IMR-90 (cell line): ENCODE measurements around the gene CIAO3. TPM values are rescaled to one million over a fixed set of nuclear protein-coding genes. Genes with fewer than 3 reads are reported as not detected.

ENCODE experiments used
- ATAC-seq: fragments of 200-7000 bp; cut with Tn5 transposase; 2 replicates; pipeline ENCODE4 v1.9.1; 2020; ENCODE audit warnings: low read depth, mild to moderate bottlenecking, moderate library complexity
- BruUV-seq: library from RNA; stranded (reverse); fragments of 400-500 nt; replicated peaks from 2 replicates; lab custom pipeline; 2021; lab: Mats Ljungman, UMichigan
- CTCF ChIA-PET: fragments of 300-600 bp; formaldehyde crosslinking; extraction: SDS; loops from one replicate; lab custom pipeline; 2021; ENCODE audit warnings: antibody characterized with exemption; lab: Yijun Ruan, JAX
- POLR2A ChIA-PET: fragments of 300-600 bp; sonication (Branson Sonifier 250); formaldehyde crosslinking; loops from one replicate; lab custom pipeline; 2022; ENCODE audit warnings: antibody characterized with exemption; ENCODE audit not compliant: unreplicated experiment; lab: Charles Lee
- DNase-seq: peaks from one replicate; pipeline ENCODE4 v3.0.0; 2013
- H2AFZ ChIP-seq: replicated peaks from 2 replicates; pipeline ENCODE3; 2013; ENCODE audit warnings: low read length, mild to moderate bottlenecking; ENCODE audit not compliant: poor library complexity
- H2AK5ac ChIP-seq: 2 replicates; pipeline ENCODE4 v1.6.1; 2013; ENCODE audit warnings: low read depth, low read length, inconsistent platforms
- H2AK9ac ChIP-seq: replicated peaks from 2 replicates; pipeline ENCODE3; 2013; ENCODE audit warnings: mild to moderate bottlenecking, low read depth, low read length, moderate library complexity; ENCODE audit not compliant: poor library complexity
- H2BK120ac ChIP-seq: 2 replicates; pipeline ENCODE4 v1.6.1; 2013; ENCODE audit warnings: low read depth, low read length, inconsistent platforms
- H2BK15ac ChIP-seq: 3 replicates; pipeline ENCODE4 v1.6.1; 2013; ENCODE audit warnings: low read depth, low read length, inconsistent platforms
- H2BK20ac ChIP-seq: 2 replicates; pipeline ENCODE4 v1.6.1; 2013; ENCODE audit warnings: low read depth, mild to moderate bottlenecking, inconsistent platforms, low read length, moderate library complexity
- H2BK5ac ChIP-seq: 2 replicates; pipeline ENCODE4 v1.6.1; 2013; ENCODE audit warnings: mild to moderate bottlenecking, low read depth, low read length, inconsistent platforms; ENCODE audit not compliant: poor library complexity, severe bottlenecking
- H3K14ac ChIP-seq: replicated peaks from 2 replicates; pipeline ENCODE4 v1.6.1; 2013; ENCODE audit warnings: low read depth, low read length, inconsistent platforms
- H3K18ac ChIP-seq: 2 replicates; pipeline ENCODE4 v1.6.1; 2013; ENCODE audit warnings: low read depth, low read length, control low read depth
- H3K23ac ChIP-seq: 2 replicates; pipeline ENCODE4 v1.6.1; 2013; ENCODE audit warnings: low read depth, low read length, inconsistent platforms
- H3K27ac ChIP-seq: 2 replicates; pipeline ENCODE4 v1.5.1; 2013; ENCODE audit warnings: mild to moderate bottlenecking, control low read depth, low read length; ENCODE audit not compliant: insufficient read depth
- H3K27me3 ChIP-seq: 2 replicates; pipeline ENCODE4 v1.6.1; 2013; ENCODE audit warnings: low read length; ENCODE audit not compliant: control insufficient read depth, insufficient read depth
- H3K36me3 ChIP-seq: 2 replicates; pipeline ENCODE4 v1.6.1; 2013; ENCODE audit warnings: low read length, mixed read lengths; ENCODE audit not compliant: control insufficient read depth, insufficient read depth
- H3K4ac ChIP-seq: 2 replicates; pipeline ENCODE4 v1.6.1; 2013; ENCODE audit warnings: low read depth, low read length, inconsistent platforms
- H3K4me1 ChIP-seq: 2 replicates; pipeline ENCODE4 v1.6.1; 2013; ENCODE audit warnings: low read length, mixed read lengths; ENCODE audit not compliant: control insufficient read depth, insufficient read depth
- H3K4me2 ChIP-seq: 2 replicates; pipeline ENCODE4 v1.6.1; 2013; ENCODE audit warnings: low read depth, mild to moderate bottlenecking, control low read depth, low read length, moderate library complexity
- H3K4me3 ChIP-seq: 2 replicates; pipeline ENCODE4 v1.5.1; 2013; ENCODE audit warnings: low read depth, mild to moderate bottlenecking, control low read depth, low read length, moderate library complexity; ENCODE audit not compliant: insufficient read depth
- H3K56ac ChIP-seq: 2 replicates; pipeline ENCODE4 v1.6.1; 2013; ENCODE audit warnings: low read length, inconsistent platforms; ENCODE audit not compliant: insufficient read depth; ENCODE audit errors: extremely low read depth
- H3K79me1 ChIP-seq, 2 experiments: 2 replicates each; pipeline ENCODE4 v1.6.1; 2013; ENCODE audit warnings: low read length in 2 of 2, inconsistent platforms in 1 of 2, low read depth in 1 of 2
- H3K9ac ChIP-seq: 2 replicates; pipeline ENCODE4 v1.6.1; 2013; ENCODE audit warnings: low read depth, low read length, control low read depth
- H3K9me1 ChIP-seq: 2 replicates; pipeline ENCODE4 v1.6.1; 2013; ENCODE audit warnings: low read length, inconsistent platforms; ENCODE audit not compliant: insufficient read depth
- H3K9me3 ChIP-seq: 2 replicates; pipeline ENCODE4 v1.6.1; 2013; ENCODE audit warnings: low read length; ENCODE audit not compliant: control insufficient read depth, insufficient read depth
- H4K20me1 ChIP-seq: 2 replicates; pipeline ENCODE4 v1.6.1; 2013; ENCODE audit warnings: low read length, inconsistent platforms; ENCODE audit not compliant: insufficient read depth
- H4K5ac ChIP-seq: 2 replicates; pipeline ENCODE4 v1.6.1; 2013; ENCODE audit warnings: mild to moderate bottlenecking, low read depth, low read length, control low read depth
- H4K8ac ChIP-seq, 2 experiments: 2 replicates each; pipeline ENCODE4 v1.6.1; 2013; ENCODE audit warnings: low read depth in 2 of 2, low read length in 2 of 2, control low read depth in 1 of 2, inconsistent platforms in 1 of 2
- H4K91ac ChIP-seq: 2 replicates; pipeline ENCODE4 v1.6.1; 2013; ENCODE audit warnings: low read depth, low read length, inconsistent platforms; ENCODE audit not compliant: insufficient read depth
- BHLHE40 ChIP-seq: fragments of 150-350 bp; IDR thresholded peaks from 2 replicates; pipeline ENCODE4 v1.6.1; 2016; ENCODE audit warnings: mild to moderate bottlenecking, low read depth, low read length
- CHD1 ChIP-seq: IDR thresholded peaks from 2 replicates; pipeline ENCODE4 v1.6.1; 2012; ENCODE audit warnings: low read depth, low read length, improper control_type of control experiment
- CTCF ChIP-seq: conservative IDR thresholded peaks from 2 replicates; pipeline ENCODE4 v1.5.1; 2012; ENCODE audit warnings: mild to moderate bottlenecking, low read depth, low read length, improper control_type of control experiment
- ELK1 ChIP-seq: fragments of 150-350 bp; IDR thresholded peaks from 2 replicates; pipeline ENCODE4 v1.6.1; 2016; ENCODE audit warnings: low read depth, mild to moderate bottlenecking, low read length, moderate library complexity, borderline replicate concordance
- FOS ChIP-seq: fragments of 150-350 bp; IDR thresholded peaks from 2 replicates; pipeline ENCODE4 v1.6.1; 2016; ENCODE audit warnings: low read depth, low read length
- MAZ ChIP-seq: IDR thresholded peaks from 2 replicates; pipeline ENCODE4 v1.6.1; 2012; ENCODE audit warnings: low read depth, mild to moderate bottlenecking, low read length, improper control_type of control experiment, moderate library complexity, borderline replicate concordance
- MXI1 ChIP-seq: IDR thresholded peaks from 2 replicates; pipeline ENCODE4 v1.6.1; 2012; ENCODE audit warnings: low read depth, mild to moderate bottlenecking, low read length, moderate library complexity, borderline replicate concordance
- NFE2L2 ChIP-seq: fragments of 150-350 bp; IDR thresholded peaks from 2 replicates; pipeline ENCODE4 v1.6.1; 2016; ENCODE audit warnings: low read depth, mild to moderate bottlenecking, low read length
- POLR2A ChIP-seq: IDR thresholded peaks from 2 replicates; pipeline ENCODE4 v1.6.1; 2012; ENCODE audit warnings: mild to moderate bottlenecking, low read depth, low read length
- RAD21 ChIP-seq: IDR thresholded peaks from 2 replicates; pipeline ENCODE4 v1.6.1; 2012; ENCODE audit warnings: low read length, improper control_type of control experiment
- RCOR1 ChIP-seq: IDR thresholded peaks from 2 replicates; pipeline ENCODE4 v1.6.1; 2012; ENCODE audit warnings: mild to moderate bottlenecking, low read length, improper control_type of control experiment; ENCODE audit not compliant: insufficient replicate concordance
- SMC3 ChIP-seq: fragments of 150-350 bp; IDR thresholded peaks from 2 replicates; pipeline ENCODE4 v1.6.1; 2016; ENCODE audit warnings: low read depth, mild to moderate bottlenecking, antibody characterized with exemption, low read length, moderate library complexity
- USF2 ChIP-seq: fragments of 150-350 bp; IDR thresholded peaks from 2 replicates; pipeline ENCODE4 v1.6.1; 2017; ENCODE audit warnings: mild to moderate bottlenecking, antibody characterized with exemption, low read length, low read depth
- WGBS, 2 experiments: methylation state at CpG; one replicate each; pipeline versions ENCODE4 v1.1.5 to v1.1.7; 2013; ENCODE audit warnings: missing lambda C conversion rate in 2 of 2; ENCODE audit not compliant: insufficient read length in 1 of 2; ENCODE audit errors: extremely low coverage in 2 of 2; 5-methylcytosine and 5-hydroxymethylcytosine counted together
- dilution Hi-C: fragments of 300-500 bp; cut with HindIII; formaldehyde crosslinking; loops from one replicate; pipeline ENCODE4 v1.14.3; 2018; ENCODE audit warnings: low sequenced_read_pairs; ENCODE audit not compliant: unreplicated experiment
- in situ Hi-C: fragments of 300-500 bp; cut with MboI; formaldehyde crosslinking; loops from 3 replicates; pipeline ENCODE4 v1.14.3; 2019; ENCODE audit warnings: low sequenced_read_pairs, inconsistent platforms, mixed read lengths
- intact Hi-C: fragments of 100-400 bp; cut with micrococcal nuclease; formaldehyde crosslinking; loops from 2 replicates; pipeline ENCODE4 v1.10.0; 2022
- polyA plus RNA-seq, 3 experiments: library from polyadenylated mRNA; depleted of rRNA; stranded (reverse); fragments of >200 nt; gene quantifications; 2 replicates each; pipeline ENCODE4 v1.2.3, GENCODE V29; 2012; ENCODE audit warnings: low replicate concordance in 1 of 3
- total RNA-seq: library from RNA; depleted of rRNA; stranded (reverse); fragments of >200 nt; gene quantifications from 2 replicates; pipeline ENCODE4 v1.2.3, GENCODE V29; 2012

CIAO3 gene
- total and polyA plus RNA-seq, 2 of the 4 experiments (the other 2 are of a cell fraction) = 17.0 to 20.2 TPM

GRCh38 chr16:694863-695354 is 45.9 kb downstream of the CIAO3 start:
- no CpG with 5 or more reads among the region's 37 CpGs for WGBS, 2 experiments
- CTCF ChIA-PET = no interaction called here

More at GRCh38 chr16:694863-695354, 45.9 kb downstream of the CIAO3 start:
- Histone ChIP-seq H3K79me1 (peaks cover 0 to under 1% of the 10 kb centered on the region in 2 experiments; a peak in 2 of 4 replicates), H3K9me3 (no peaks in the 10 kb centered on the region; the same call in 1 of the 2 replicates), H3K18ac (no peak overlapping the region), H3K56ac (no peak overlapping the region), H2BK120ac (no peak overlapping the region), H2BK5ac (no peak overlapping the region), H3K9ac (no peak overlapping the region), H2BK15ac (no peak overlapping the region), H4K91ac (no peak overlapping the region), H3K4me1 (peaks cover 3% of the 10 kb centered on the region; the same call in 1 of the 2 replicates), H4K20me1 (peaks cover 4% of the 10 kb centered on the region; the same call in 1 of the 2 replicates), H2AK9ac (no peak overlapping the region), H2AFZ (no peak overlapping the region), H3K36me3 (no peaks in the 10 kb centered on the region), H3K27ac (no peak overlapping the region), H2BK20ac (no peak overlapping the region), H3K9me1 (peaks cover 4% of the 10 kb centered on the region; the same call in 1 of the 2 replicates), H3K4me3 (no peak overlapping the region), H3K27me3 (peaks cover 56% of the 10 kb centered on the region), H2AK5ac (no peak overlapping the region), H3K4ac (no peak overlapping the region), H3K23ac (no peak overlapping the region), H3K4me2 (no peak overlapping the region), H4K8ac (no peak overlapping the region), H3K14ac (no peak overlapping the region), H4K5ac (no peak overlapping the region)
- intact Hi-C loops (no loop called here), in situ Hi-C loops (no loop called here), dilution Hi-C loops (no loop called here)
- POLR2A ChIA-PET = no interaction called here
- BruUV-seq = no TSS peak
- DNase-seq (no peak), ATAC-seq (no peak)
- no peak for TF ChIP-seq BHLHE40
- TF ChIP-seq MAZ = no peak
- no peak for TF ChIP-seq SMC3
- TF ChIP-seq ELK1 = no peak
- TF ChIP-seq POLR2A = no peak
- TF ChIP-seq MXI1 = no peak
- no peak for TF ChIP-seq CHD1
- no peak for TF ChIP-seq NFE2L2
- no peak for TF ChIP-seq RAD21
- no peak for TF ChIP-seq USF2
- TF ChIP-seq CTCF = no peak
- TF ChIP-seq RCOR1 = no peak
- no peak for TF ChIP-seq FOS
